ENCODE data around the gene PAM16. TPM values are rescaled to one million over a fixed set of nuclear protein-coding genes. Genes with fewer than 3 reads are reported as not detected.

The PAM16 gene
- total and polyA plus RNA-seq, 2 of the 8 experiments (the other 6 are each of a cell fraction or from before 2014, with no cell fraction given), result 78.3 to 198 TPM

- TF ChIP-seq, protein P1, sequence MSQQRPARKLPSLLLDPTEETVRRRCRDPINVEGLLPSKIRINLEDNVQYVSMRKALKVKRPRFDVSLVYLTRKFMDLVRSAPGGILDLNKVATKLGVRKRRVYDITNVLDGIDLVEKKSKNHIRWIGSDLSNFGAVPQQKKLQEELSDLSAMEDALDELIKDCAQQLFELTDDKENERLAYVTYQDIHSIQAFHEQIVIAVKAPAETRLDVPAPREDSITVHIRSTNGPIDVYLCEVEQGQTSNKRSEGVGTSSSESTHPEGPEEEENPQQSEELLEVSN (IDR thresholded peaks at IDR 0.05), result 0 out of 2 replicates have a peak, but pooled peaks have one; percentile 12
- no peak for TF ChIP-seq SP1 (IDR thresholded peaks at IDR 0.05; ENCODE audit: low read depth, low read length)
- no peak for TF ChIP-seq CHD1 (IDR thresholded peaks at IDR 0.05; ENCODE audit: low read depth, low read length)
- TF ChIP-seq SIRT6 (IDR thresholded peaks at IDR 0.05; ENCODE audit: low read length), result no peak
- peak; percentile 94 to 98 for TF ChIP-seq RAD21 (IDR thresholded peaks at IDR 0.05 in 1 of 2, conservative IDR thresholded peaks at IDR 0.05 in 1 of 2; ENCODE audit: low read depth in 2 of 2, low read length in 2 of 2)
- no peak for TF ChIP-seq CEBPB (IDR thresholded peaks at IDR 0.05; ENCODE audit: low read depth, low read length)
- no peak for TF ChIP-seq FOSL1 (IDR thresholded peaks at IDR 0.05; ENCODE audit: insufficient read depth, low read depth, low read length)
- TF ChIP-seq SAP30 (IDR thresholded peaks at IDR 0.05; ENCODE audit: insufficient read depth, insufficient replicate concordance, low read length), result no peak
- TF ChIP-seq CREB1 (IDR thresholded peaks at IDR 0.05), result peak; percentile 52
- TF ChIP-seq RFX5 (IDR thresholded peaks at IDR 0.05; ENCODE audit: borderline replicate concordance, low read depth, low read length), result no peak
- no peak for TF ChIP-seq BCL11A (IDR thresholded peaks at IDR 0.05; ENCODE audit: low read depth in 2 of 2, low read length in 2 of 2)
- TF ChIP-seq KDM5A (IDR thresholded peaks at IDR 0.05; ENCODE audit: low read length), result no peak
- TF ChIP-seq SP2 (IDR thresholded peaks at IDR 0.05; ENCODE audit: low read length), result no peak
- TF ChIP-seq TCF12 (IDR thresholded peaks at IDR 0.05; ENCODE audit: low read depth, low read length), result no peak
- TF ChIP-seq RXRA (IDR thresholded peaks at IDR 0.05; ENCODE audit: insufficient read depth, low read depth, low read length), result no peak
- no peak for TF ChIP-seq TAF1 (IDR thresholded peaks at IDR 0.05; ENCODE audit: low read depth, low read length)
- TF ChIP-seq ZNF274 (IDR thresholded peaks at IDR 0.05; ENCODE audit: borderline replicate concordance, extremely low read depth, low read length), result no peak
- no peak for TF ChIP-seq POU5F1 (IDR thresholded peaks at IDR 0.05; ENCODE audit: low read depth, low read length)
- TF ChIP-seq GABPA (IDR thresholded peaks at IDR 0.05; ENCODE audit: borderline replicate concordance, insufficient read depth, low read length), result peak; percentile 66; the same call in 1 of the 2 replicates
Observed at GRCh38 chr16:4358831-4359561, 7.9 kb upstream of the PAM16 start (continued).
